ENCODE measurements around the gene NKIRAS2.
"Not testable (repeated sequence)": the region's sequence is repeated elsewhere in the genome, so short reads cannot be mapped to it uniquely, and the experiment has no call there.

NKIRAS2 gene

DNA sequence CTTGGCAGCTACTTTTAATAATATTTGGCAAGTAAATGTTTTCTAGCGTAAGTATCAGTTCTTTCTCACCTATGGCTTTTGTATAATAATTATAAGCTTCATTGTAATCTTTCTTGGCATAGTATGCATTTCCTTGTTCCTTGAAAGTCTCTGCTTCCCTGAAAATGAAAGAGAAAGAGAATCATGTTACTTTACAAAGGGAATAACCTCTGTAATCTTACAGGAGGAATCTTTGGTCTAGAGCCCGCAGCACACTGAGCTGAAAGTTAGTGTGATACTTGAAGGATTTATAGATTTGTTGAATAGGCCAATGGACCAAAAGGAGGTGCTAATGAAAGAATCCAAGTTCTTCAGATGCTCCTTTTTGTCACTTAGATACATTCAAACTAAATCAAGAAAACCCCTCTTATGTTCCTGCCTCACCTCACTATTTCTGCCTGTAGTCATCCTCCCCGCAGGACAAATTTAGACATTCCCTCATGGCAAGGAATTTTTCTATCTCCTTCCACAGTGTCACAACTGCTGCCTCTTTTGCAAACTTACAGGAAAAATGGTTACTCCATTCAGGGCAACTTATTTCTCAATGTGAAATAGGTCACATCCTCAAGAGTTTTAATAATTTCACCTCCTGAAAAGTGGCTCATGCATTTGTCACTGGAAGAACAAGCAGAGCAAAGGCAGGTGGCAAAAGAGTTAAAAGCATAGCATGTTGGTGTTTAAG lies 19.3 kb upstream of the NKIRAS2 start:
- no peak for DNase-seq

DNA sequence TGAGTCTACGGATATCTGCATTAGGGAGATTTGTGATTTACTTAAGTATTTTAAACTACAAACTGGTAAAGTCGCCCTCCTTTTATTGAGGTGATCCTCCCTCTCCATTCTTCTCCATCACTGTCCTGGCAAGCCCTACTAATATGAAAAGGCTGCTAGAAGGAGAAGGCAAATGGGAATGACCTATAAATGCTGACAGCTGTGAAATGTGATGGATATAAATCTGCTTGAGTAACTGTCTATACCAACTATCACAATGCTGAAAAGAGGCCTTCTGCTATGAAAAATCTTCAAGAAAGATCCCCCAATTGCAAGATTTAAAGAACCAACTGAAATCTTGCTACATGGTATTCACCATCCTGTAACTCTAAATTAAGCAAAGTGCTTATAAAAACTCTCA lies 18.2 kb upstream of the NKIRAS2 start:
- DNase-seq, result no peak

- DNase-seq, result no peak
Measured at GRCh38 chr17:42002175-42002791, 17.6 kb upstream of the NKIRAS2 start.

- no peak for DNase-seq
Measured at GRCh38 chr17:42002792-42003301, 17.0 kb upstream of the NKIRAS2 start.

GRCh38 chr17:42005166-42005565 lies 14.7 kb upstream of the NKIRAS2 start:
- no peak for DNase-seq

- DNase-seq, result no peak
Measured at GRCh38 chr17:42009170-42009569, 10.7 kb upstream of the NKIRAS2 start.

DNA sequence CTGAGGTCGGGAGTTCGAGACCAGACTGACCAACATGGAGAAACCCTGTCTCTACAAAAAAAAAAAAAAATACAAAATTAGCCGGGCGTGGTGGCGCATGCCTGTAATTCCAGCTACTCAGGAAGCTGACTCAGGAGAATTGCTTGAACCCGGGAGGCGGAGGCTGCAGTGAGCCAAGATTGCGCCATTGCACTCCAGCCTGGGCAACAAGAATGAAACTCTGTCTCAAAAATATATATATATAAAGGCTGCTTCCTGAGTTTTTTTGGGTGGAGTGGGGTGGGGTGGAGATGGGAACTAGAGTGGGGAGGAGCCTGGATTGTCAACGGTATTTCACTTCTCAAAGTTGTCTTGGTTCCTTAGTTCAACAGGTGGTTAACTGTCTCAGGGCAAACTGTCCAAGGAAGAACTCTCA lies 9.6 kb upstream of the NKIRAS2 start:
- not testable (repeated sequence) for DNase-seq

DNA sequence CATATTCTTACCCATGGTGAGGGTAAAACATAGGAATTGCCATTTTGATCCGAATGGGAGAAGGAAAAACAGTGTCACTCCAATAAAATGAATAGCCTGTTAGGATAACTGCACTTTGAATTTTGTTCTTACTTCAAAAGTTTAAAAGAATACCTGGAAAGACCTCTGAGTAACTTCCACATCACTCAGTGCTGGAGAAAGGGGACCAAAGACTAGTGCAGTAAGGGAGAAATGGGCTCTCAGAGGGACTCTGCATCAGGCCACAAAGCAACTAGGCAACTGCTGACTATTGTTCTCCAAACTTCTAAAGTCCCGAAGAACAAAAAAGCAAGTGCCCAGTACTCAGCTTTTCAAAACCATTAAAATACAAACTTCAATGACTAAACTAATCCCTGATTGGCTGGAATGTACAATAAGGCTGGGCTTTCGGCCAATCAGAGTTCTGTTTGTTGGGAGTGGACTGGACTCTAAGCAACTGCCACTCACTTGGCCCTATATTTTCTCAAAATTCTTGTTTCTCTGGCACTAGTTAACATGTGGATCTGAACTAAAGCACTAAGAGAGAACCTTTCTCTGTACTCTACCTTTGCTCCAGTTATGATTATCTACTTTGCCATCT lies 8.9 kb upstream of the NKIRAS2 start:
- DNase-seq, result no peak

GRCh38 chr17:42012363-42012762 lies 7.5 kb upstream of the NKIRAS2 start:
- not testable (repeated sequence) for DNase-seq

- DNase-seq, result not testable (repeated sequence)
Measured at GRCh38 chr17:42013740-42014139, 6.2 kb upstream of the NKIRAS2 start.

DNA sequence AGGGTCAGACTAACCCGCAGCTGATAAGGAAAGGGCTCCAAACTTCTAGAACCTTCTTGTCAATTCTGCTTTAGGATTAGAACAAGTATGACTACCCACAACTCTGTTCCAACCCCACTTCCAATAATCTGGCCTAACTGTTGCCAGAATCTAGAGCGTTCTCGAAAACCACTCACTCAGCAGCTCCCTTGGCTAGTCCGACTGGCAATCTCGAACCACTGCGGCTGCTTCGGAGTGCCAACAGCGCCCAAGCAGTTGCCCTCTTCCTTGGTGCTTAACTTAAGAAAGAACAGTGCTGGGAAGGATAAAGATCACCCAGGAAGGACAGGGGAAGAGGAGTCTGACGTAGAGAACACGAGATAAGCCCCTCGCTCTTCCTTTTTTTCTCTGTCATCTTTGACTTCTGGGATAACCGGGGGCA lies 3.5 kb upstream of the NKIRAS2 start:
- no peak for DNase-seq

- peak; percentile 89 for DNase-seq
Measured at GRCh38 chr17:42016941-42017865, 2.7 kb upstream of the NKIRAS2 start, which contains the start of gene DNAJC7. TSS of gene DNAJC7 (minus strand) at chr17:42017439. CDS start at chr17:42017416, 23 bp downstream.

DNA sequence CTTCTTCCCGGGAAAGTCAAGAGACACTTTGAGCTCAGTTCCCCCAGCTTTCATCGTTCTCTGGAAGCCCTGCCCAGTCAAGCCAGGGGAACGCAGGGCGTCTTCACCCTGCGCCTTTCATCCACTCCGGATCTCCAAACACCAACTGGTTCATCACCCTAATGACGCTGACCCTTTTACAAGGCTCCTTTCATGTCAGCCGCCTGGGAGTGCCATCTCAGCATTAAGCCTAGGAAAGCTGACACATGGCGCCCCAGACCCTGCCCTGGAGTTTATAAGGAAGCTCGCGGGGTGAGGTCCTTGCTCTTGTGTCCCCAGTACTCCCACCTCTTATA lies 2.1 kb upstream of the NKIRAS2 start:
- DNase-seq, result peak; percentile 34

GRCh38 chr17:42018339-42018738 lies 1.6 kb upstream of the NKIRAS2 start:
- no peak for DNase-seq

- no peak for DNase-seq
Measured at GRCh38 chr17:42018988-42019387, 902 bp upstream of the NKIRAS2 start.

DNA sequence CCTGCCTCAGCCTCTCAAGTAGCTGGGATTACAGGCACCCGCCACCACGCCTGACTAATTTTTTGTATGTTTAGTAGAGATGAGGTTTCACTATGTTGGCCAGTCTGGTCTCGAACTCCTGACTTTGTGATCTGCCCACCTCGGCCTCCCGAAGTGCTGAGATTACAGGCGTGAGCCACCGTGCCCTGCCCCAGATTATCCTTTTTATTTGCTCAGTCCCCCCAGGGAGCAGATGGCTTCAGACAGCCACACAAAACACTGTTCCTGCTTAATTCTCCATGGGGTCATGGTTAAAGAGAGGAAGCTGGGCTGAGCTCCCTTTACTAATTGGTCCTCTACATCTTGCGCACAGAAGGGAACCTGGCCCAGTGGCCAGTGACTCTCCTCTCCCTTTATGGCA lies 955 bp downstream of the NKIRAS2 start:
- DNase-seq, result not testable (repeated sequence)

DNA sequence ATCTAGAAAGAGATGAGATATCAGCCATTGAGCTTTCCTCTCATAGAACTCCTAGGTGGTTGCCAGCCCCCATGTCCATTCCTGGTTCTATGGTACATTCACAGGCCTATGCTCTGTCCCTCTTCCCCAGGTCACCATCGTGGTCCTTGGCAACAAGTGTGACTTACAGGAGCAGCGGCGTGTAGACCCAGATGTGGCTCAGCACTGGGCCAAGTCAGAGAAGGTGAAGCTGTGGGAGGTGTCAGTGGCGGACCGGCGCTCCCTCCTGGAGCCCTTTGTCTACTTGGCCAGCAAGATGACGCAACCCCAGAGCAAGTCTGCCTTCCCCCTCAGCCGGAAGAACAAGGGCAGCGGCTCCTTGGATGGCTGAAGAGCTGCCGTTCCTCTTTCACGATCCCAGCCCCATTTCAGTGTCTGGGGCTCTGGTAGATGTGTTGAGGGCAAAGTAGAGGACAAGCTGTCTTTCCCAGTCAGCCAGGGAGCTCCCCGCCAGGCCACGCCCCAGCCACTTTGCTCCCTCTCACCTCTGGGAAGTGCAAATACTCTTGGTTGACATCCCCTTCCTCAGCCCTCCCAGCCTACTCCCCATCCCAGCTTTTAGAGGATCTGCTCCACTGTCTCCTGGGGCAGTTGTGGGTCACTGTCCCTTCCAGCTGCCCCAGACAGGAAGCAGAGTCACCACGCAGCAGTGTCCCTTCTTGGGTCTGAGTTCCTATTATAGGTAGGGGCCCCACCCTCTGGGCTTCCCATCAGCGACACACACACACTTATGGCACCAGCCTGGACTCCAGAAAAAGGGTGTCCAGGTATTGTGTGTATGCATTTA lies 3.8 kb downstream of the NKIRAS2 start:
- no peak for DNase-seq

DNA sequence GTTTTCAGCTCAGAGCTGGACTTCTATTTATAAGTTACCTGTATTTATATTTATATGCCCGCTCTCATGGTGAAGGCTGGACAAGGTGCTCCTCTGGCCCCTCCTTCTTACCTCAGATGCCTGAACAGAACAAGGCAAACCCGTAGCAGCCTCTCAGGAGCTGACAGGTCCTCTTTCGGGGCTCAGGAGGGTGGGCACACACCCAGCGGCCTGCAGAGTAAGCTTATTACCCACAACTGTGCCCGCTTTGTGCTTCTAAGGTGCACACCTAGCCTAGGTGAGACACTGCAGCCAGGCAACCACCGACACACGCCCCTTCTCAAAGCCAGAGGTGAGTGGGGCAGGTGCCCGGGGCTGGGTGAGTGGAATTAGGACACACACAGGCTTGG lies 5.3 kb downstream of the NKIRAS2 start:
- DNase-seq, result no peak

GRCh38 chr17:42025936-42026335 lies 6.0 kb downstream of the NKIRAS2 start:
- DNase-seq, result no peak

DNA sequence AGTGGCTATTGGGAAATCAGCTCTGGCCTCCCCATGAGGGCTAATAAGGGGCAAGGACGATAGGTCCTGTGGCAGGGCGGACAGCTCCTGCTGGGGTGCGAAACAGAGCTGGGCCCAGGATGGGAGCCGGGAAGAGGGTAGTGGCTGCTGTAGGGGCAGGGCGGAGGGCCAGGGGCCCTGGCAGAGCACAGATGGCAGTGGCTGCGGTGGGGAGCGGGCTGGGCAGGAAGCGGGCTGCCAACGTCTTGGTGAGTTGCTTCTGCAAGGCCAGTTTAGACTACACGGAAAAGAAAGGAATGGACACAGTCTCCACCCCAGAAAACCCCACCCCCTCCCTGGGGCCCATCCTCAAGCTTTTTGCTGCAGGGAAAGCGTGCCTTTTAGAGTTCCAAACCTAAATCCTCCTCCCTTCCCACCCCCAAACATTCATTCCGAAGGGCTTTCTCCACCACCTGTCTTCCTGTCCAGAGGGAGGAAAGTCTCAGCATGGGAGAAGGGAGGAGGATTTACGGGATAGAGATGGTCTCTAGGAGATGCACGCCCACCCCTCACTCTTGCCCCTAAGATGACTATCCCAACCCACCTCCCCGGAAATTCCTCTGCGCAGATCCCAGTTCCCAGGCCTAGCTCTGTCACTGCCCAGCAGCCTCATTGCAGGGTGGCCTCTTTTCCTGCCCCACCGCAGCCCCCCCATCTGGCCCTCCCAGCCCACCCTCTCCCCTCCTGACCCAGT lies 7.1 kb downstream of the NKIRAS2 start:
- DNase-seq, result no peak

DNA sequence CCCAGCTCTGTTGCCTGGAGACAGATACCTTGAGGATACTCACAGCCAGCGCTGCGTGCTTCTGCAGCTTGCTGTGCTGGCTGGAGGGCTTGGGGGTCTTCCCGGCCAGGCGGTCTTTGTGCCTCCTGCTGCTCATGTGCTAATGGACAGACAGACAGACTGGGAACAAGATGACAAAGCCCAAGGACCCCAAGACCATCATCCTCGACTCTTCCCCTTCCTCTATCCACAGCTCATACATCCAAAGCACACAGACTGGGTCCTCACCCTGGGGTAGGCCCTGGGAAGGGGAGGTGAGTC lies 7.7 kb downstream of the NKIRAS2 start:
- DNase-seq, result no peak
